ENCODE data around the gene PIP5K1B. TPM values are rescaled to one million over a fixed set of nuclear protein-coding genes. Genes with fewer than 3 reads are reported as not detected.

The PIP5K1B gene
- total RNA-seq, 1 experiment from 2014 or later, result not detected

- intact Hi-C loops (cut with micrococcal nuclease; ENCODE audit: unreplicated experiment) (no loop called here), in situ Hi-C loops (cut with HindIII; ENCODE audit: low pct_unique_long_range_greater_than_20kb, low sequenced_read_pairs) (no loop called here)
- ChIA-PET CTCF (no interaction called here), POLR2A (no interaction called here)
- ATAC-seq, result no peak
- no peak overlapping the region for H3K27ac ChIP-seq (ENCODE audit: low read length)
- H3K4me1 ChIP-seq (ENCODE audit: control insufficient read depth, insufficient read depth, low read length), result no peaks in the 10 kb centered on the region
- no TSS peak for BruUV-seq (replicated peaks)
- no peaks in the 10 kb centered on the region for H3K36me3 ChIP-seq (ENCODE audit: control insufficient read depth, insufficient read depth, low read length)
- TF ChIP-seq TCF7L2 (IDR thresholded peaks at IDR 0.05; ENCODE audit: low read depth, low read length), result no peak
- TF ChIP-seq POLR2AphosphoS5 (IDR thresholded peaks at IDR 0.05; ENCODE audit: low read depth, low read length), result no peak
- no peak for TF ChIP-seq REST (IDR thresholded peaks at IDR 0.05; ENCODE audit: insufficient read depth in 1 of 2, low read depth in 2 of 2, low read length in 1 of 2)
- no peak for TF ChIP-seq CTCF (IDR thresholded peaks at IDR 0.05)
- no peak for TF ChIP-seq SIN3A (IDR thresholded peaks at IDR 0.05; ENCODE audit: borderline replicate concordance, insufficient read depth, low read depth, low read length)
- H3K27me3 ChIP-seq (ENCODE audit: control insufficient read depth, insufficient read depth, low read length), result no peaks in the 10 kb centered on the region
- H3K9me3 ChIP-seq (ENCODE audit: control insufficient read depth, insufficient read depth, low read depth, low read length), result no peaks in the 10 kb centered on the region
- no peak for DNase-seq (ENCODE audit: low read depth, low spot score)
- H3K4me3 ChIP-seq (ENCODE audit: low read depth in 2 of 2, low read length in 2 of 2), result no peak overlapping the region
These were observed 229.2 kb downstream of the PIP5K1B start for GRCh38 chr9:68934329-68934644.

GRCh38 chr9:68940573-68940972 is 235.5 kb downstream of the PIP5K1B start:
- BruUV-seq (replicated peaks), result no TSS peak
- no peak overlapping the region for H3K27ac ChIP-seq (ENCODE audit: low read length)
- no peaks in the 10 kb centered on the region for H3K27me3 ChIP-seq (ENCODE audit: control insufficient read depth, insufficient read depth, low read length)
- H3K9me3 ChIP-seq (ENCODE audit: control insufficient read depth, insufficient read depth, low read depth, low read length), result no peaks in the 10 kb centered on the region
- DNase-seq (ENCODE audit: low read depth, low spot score), result no peak
- TF ChIP-seq SIN3A (IDR thresholded peaks at IDR 0.05; ENCODE audit: borderline replicate concordance, insufficient read depth, low read depth, low read length) (no peak), REST (IDR thresholded peaks at IDR 0.05; ENCODE audit: insufficient read depth in 1 of 2, low read depth in 2 of 2, low read length in 1 of 2) (no peak), CTCF (IDR thresholded peaks at IDR 0.05) (no peak), TCF7L2 (IDR thresholded peaks at IDR 0.05; ENCODE audit: low read depth, low read length) (no peak), POLR2AphosphoS5 (IDR thresholded peaks at IDR 0.05; ENCODE audit: low read depth, low read length) (no peak)
- intact Hi-C loops (cut with micrococcal nuclease; ENCODE audit: unreplicated experiment) (no loop called here), in situ Hi-C loops (cut with HindIII; ENCODE audit: low pct_unique_long_range_greater_than_20kb, low sequenced_read_pairs) (no loop called here)
- no peaks in the 10 kb centered on the region for H3K4me1 ChIP-seq (ENCODE audit: control insufficient read depth, insufficient read depth, low read length)
- ChIA-PET POLR2A (no interaction called here), CTCF (no interaction called here)
- no peaks in the 10 kb centered on the region for H3K36me3 ChIP-seq (ENCODE audit: control insufficient read depth, insufficient read depth, low read length)
- no peak overlapping the region for H3K4me3 ChIP-seq (ENCODE audit: low read depth in 2 of 2, low read length in 2 of 2)
- ATAC-seq, result no peak
